Bronchial epithelial cell (primary cell): Measurements from ENCODE around the gene FSCN2. TPM values are rescaled to one million over a fixed set of nuclear protein-coding genes. Genes with fewer than 3 reads are reported as not detected.

Experiments
- DNase-seq: peaks from one replicate; pipeline ENCODE4 v3.0.0-alpha.2; 2010; ENCODE audit warnings: low read depth
- FAIRE-seq: peaks from 2 replicates; lab custom pipeline; 2011; peaks lifted over from hg19 to GRCh38; lab: Jason Lieb, UNC
- H3K27me3 ChIP-seq: 2 replicates; pipeline ENCODE4 v1.5.1; 2011; ENCODE audit warnings: low read length; ENCODE audit not compliant: control insufficient read depth, insufficient read depth
- H3K36me3 ChIP-seq: 2 replicates; pipeline ENCODE4 v1.5.1; 2011; ENCODE audit warnings: low read length; ENCODE audit not compliant: control insufficient read depth, insufficient read depth
- H3K4me3 ChIP-seq: 2 replicates; pipeline ENCODE4 v1.5.1; 2011; ENCODE audit warnings: mild to moderate bottlenecking, low read depth, low read length, control low read depth
- CTCF ChIP-seq: IDR thresholded peaks from 2 replicates; pipeline ENCODE4 v1.5.1; 2011; ENCODE audit warnings: mild to moderate bottlenecking, moderate library complexity, low read length, control low read depth, inconsistent platforms; ENCODE audit not compliant: insufficient read depth, severe bottlenecking
- total RNA-seq: library from RNA; depleted of rRNA; stranded (reverse); fragments of >200 nt; gene quantifications from 2 replicates; pipeline ENCODE4 v1.2.1, GENCODE V29; 2014

FSCN2 gene
- total RNA-seq, 1 donor from 2014 or later: 1.3 TPM

- Histone ChIP-seq H3K27me3 (peaks cover 7% of the 10 kb centered on the region), H3K4me3 (no peak overlapping the region), H3K36me3 (no peaks in the 10 kb centered on the region)
- FAIRE-seq (no peak), DNase-seq (no peak)
- TF ChIP-seq CTCF: no peak
Observed at GRCh38 chr17:81489998-81490992, 37.9 kb upstream of the FSCN2 start.

GRCh38 chr17:81491181-81491581, 37.0 kb upstream of the FSCN2 start:
- no peak overlapping the region for H3K4me3 ChIP-seq
- no peak for DNase-seq
- H3K36me3 ChIP-seq: no peaks in the 10 kb centered on the region
- TF ChIP-seq CTCF: no peak
- H3K27me3 ChIP-seq: peaks cover 7% of the 10 kb centered on the region
- no peak for FAIRE-seq

GRCh38 chr17:81491761-81492160, 36.4 kb upstream of the FSCN2 start:
- Histone ChIP-seq H3K36me3 (no peaks in the 10 kb centered on the region), H3K4me3 (no peak overlapping the region), H3K27me3 (peaks cover 9% of the 10 kb centered on the region)
- DNase-seq (no peak), FAIRE-seq (no peak)
- TF ChIP-seq CTCF: no peak

- no peak for TF ChIP-seq CTCF
- H3K36me3 ChIP-seq: no peaks in the 10 kb centered on the region
- no peak for FAIRE-seq
- H3K27me3 ChIP-seq: peaks cover 9% of the 10 kb centered on the region
- H3K4me3 ChIP-seq: no peak overlapping the region
- DNase-seq: no peak
Observed at GRCh38 chr17:81492202-81492601, 36.0 kb upstream of the FSCN2 start.

- no peaks in the 10 kb centered on the region for H3K36me3 ChIP-seq
- TF ChIP-seq CTCF: no peak
- FAIRE-seq: no peak
- peaks cover 9% of the 10 kb centered on the region for H3K27me3 ChIP-seq
- no peak overlapping the region for H3K4me3 ChIP-seq
- no peak for DNase-seq
Observed at GRCh38 chr17:81492706-81493105, 35.5 kb upstream of the FSCN2 start.
